ENCODE measurements around the gene TBX1.

Gene TBX1

GRCh38 chr22:19811811-19812771, 51.5 kb downstream of the TBX1 start:
- no peaks in the 10 kb centered on the region for H3K27me3 ChIP-seq (ENCODE audit: control insufficient read depth, low read length)
- H4K20me1 ChIP-seq (ENCODE audit: control insufficient read depth, insufficient read depth, low read depth, low read length), result no peaks in the 10 kb centered on the region
- no peak overlapping the region for H3K27ac ChIP-seq (ENCODE audit: low read depth, low read length)
- no peak overlapping the region for H3K4me2 ChIP-seq (ENCODE audit: low read length)
- H3K9me2 ChIP-seq (replicated peaks; ENCODE audit: control insufficient read depth, low read length), result no peaks in the 10 kb centered on the region
- H3K4me3 ChIP-seq (ENCODE audit: low read length), result no peak overlapping the region
- H3F3A ChIP-seq (ENCODE audit: control insufficient read depth, insufficient read depth), result no peaks in the 10 kb centered on the region
- no peaks in the 10 kb centered on the region for H3K4me1 ChIP-seq (ENCODE audit: control insufficient read depth, low read length)
- no peaks in the 10 kb centered on the region for H3K79me2 ChIP-seq (ENCODE audit: control insufficient read depth, low read length)
- no peaks in the 10 kb centered on the region for H3K36me3 ChIP-seq (ENCODE audit: control insufficient read depth, low read length)
- TF ChIP-seq, protein P1, sequence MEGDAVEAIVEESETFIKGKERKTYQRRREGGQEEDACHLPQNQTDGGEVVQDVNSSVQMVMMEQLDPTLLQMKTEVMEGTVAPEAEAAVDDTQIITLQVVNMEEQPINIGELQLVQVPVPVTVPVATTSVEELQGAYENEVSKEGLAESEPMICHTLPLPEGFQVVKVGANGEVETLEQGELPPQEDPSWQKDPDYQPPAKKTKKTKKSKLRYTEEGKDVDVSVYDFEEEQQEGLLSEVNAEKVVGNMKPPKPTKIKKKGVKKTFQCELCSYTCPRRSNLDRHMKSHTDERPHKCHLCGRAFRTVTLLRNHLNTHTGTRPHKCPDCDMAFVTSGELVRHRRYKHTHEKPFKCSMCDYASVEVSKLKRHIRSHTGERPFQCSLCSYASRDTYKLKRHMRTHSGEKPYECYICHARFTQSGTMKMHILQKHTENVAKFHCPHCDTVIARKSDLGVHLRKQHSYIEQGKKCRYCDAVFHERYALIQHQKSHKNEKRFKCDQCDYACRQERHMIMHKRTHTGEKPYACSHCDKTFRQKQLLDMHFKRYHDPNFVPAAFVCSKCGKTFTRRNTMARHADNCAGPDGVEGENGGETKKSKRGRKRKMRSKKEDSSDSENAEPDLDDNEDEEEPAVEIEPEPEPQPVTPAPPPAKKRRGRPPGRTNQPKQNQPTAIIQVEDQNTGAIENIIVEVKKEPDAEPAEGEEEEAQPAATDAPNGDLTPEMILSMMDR (IDR thresholded peaks at IDR 0.05; ENCODE audit: low read depth, low read length, poor library complexity, severe bottlenecking), result no peak
- TF ChIP-seq EZH2phosphoT487 (IDR thresholded peaks at IDR 0.05; ENCODE audit: borderline replicate concordance, low read length), result no peak
- H3K9me3 ChIP-seq (ENCODE audit: control insufficient read depth, insufficient read depth, low read length), result no peaks in the 10 kb centered on the region

- no peaks in the 10 kb centered on the region for H3K9me2 ChIP-seq (replicated peaks; ENCODE audit: control insufficient read depth, low read length)
Measured at GRCh38 chr22:19812910-19813309, 52.3 kb downstream of the TBX1 start.

DNA sequence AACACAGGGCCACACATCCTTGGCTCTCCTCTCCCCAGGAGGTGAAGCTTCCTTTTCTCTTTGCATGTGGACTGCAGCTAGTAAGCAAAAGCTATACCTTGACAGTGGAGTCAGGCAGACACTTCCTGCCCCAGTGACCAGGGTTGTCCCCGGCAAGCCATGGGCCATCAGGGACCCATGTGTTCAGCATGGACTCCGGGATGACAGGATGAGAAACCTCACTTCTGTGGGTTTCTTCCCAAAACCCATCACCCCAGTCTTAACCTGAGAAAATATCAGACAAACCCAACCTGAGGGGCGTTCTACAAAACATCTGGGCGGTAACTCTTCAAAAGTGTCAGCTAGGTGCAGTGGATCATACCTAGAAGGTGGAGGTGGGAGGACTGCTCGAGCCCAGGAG, 53.9 kb downstream of the TBX1 start:
- Histone ChIP-seq H3K36me3 (ENCODE audit: control insufficient read depth, low read length) (no peaks in the 10 kb centered on the region), H3K79me2 (ENCODE audit: control insufficient read depth, low read length) (no peaks in the 10 kb centered on the region), H3K4me3 (ENCODE audit: low read length) (no peak overlapping the region), H4K20me1 (ENCODE audit: control insufficient read depth, insufficient read depth, low read depth, low read length) (no peaks in the 10 kb centered on the region), H3K4me2 (ENCODE audit: low read length) (no peak overlapping the region), H3K4me1 (ENCODE audit: control insufficient read depth, low read length) (no peaks in the 10 kb centered on the region), H3K9me2 (replicated peaks; ENCODE audit: control insufficient read depth, low read length) (no peaks in the 10 kb centered on the region), H3K27me3 (ENCODE audit: control insufficient read depth, low read length) (no peaks in the 10 kb centered on the region), H3K9me3 (ENCODE audit: control insufficient read depth, insufficient read depth, low read length) (no peaks in the 10 kb centered on the region), H3K27ac (ENCODE audit: low read depth, low read length) (no peak overlapping the region), H3F3A (ENCODE audit: control insufficient read depth, insufficient read depth) (no peaks in the 10 kb centered on the region)
- TF ChIP-seq, protein P1 (IDR thresholded peaks at IDR 0.05; ENCODE audit: low read depth, low read length, poor library complexity, severe bottlenecking), result no peak
- no peak for TF ChIP-seq EZH2phosphoT487 (IDR thresholded peaks at IDR 0.05; ENCODE audit: borderline replicate concordance, low read length)

More at GRCh38 chr22:19812910-19813309, 52.3 kb downstream of the TBX1 start:
- Histone ChIP-seq H3K9me3 (ENCODE audit: control insufficient read depth, insufficient read depth, low read length) (no peaks in the 10 kb centered on the region), H3K4me3 (ENCODE audit: low read length) (no peak overlapping the region), H3K79me2 (ENCODE audit: control insufficient read depth, low read length) (no peaks in the 10 kb centered on the region), H4K20me1 (ENCODE audit: control insufficient read depth, insufficient read depth, low read depth, low read length) (no peaks in the 10 kb centered on the region), H3K4me2 (ENCODE audit: low read length) (no peak overlapping the region), H3K4me1 (ENCODE audit: control insufficient read depth, low read length) (no peaks in the 10 kb centered on the region), H3F3A (ENCODE audit: control insufficient read depth, insufficient read depth) (no peaks in the 10 kb centered on the region), H3K36me3 (ENCODE audit: control insufficient read depth, low read length) (no peaks in the 10 kb centered on the region), H3K27ac (ENCODE audit: low read depth, low read length) (no peak overlapping the region), H3K27me3 (ENCODE audit: control insufficient read depth, low read length) (no peaks in the 10 kb centered on the region)
- TF ChIP-seq, protein P1 (IDR thresholded peaks at IDR 0.05; ENCODE audit: low read depth, low read length, poor library complexity, severe bottlenecking), result no peak
- no peak for TF ChIP-seq EZH2phosphoT487 (IDR thresholded peaks at IDR 0.05; ENCODE audit: borderline replicate concordance, low read length)

Data from DOHH2 (cell line).